H1 (cell line): ENCODE results near the gene WWP2. TPM values are rescaled to one million over a fixed set of nuclear protein-coding genes. Genes with fewer than 3 reads are reported as not detected.
"Not testable (repeated sequence)": the region's sequence is repeated elsewhere in the genome, so short reads cannot be mapped to it uniquely, and the experiment has no call there.

ENCODE experiments used
- CTCF ChIA-PET: fragments of 300-600 bp; sonication (Branson Sonifier 250); formaldehyde crosslinking; loops from one replicate; lab custom pipeline; 2021; ENCODE audit not compliant: partially characterized antibody; lab: Charles Lee
- POLR2A ChIA-PET: fragments of 300-600 bp; sonication (Branson Sonifier 250); formaldehyde crosslinking; loops from one replicate; lab custom pipeline; 2021; ENCODE audit warnings: inconsistent platforms; ENCODE audit not compliant: partially characterized antibody; lab: Charles Lee
- DNase-seq, 2 experiments: peaks; one replicate each; pipeline versions ENCODE4 v3.0.0 to v3.0.0-alpha.2; 2010 to 2022; ENCODE audit warnings: low spot score in 2 of 2, low read depth in 1 of 2, mixed read lengths in 1 of 2
- FAIRE-seq: peaks from 2 replicates; lab custom pipeline; 2011; peaks lifted over from hg19 to GRCh38; lab: Jason Lieb, UNC
- H2AFZ ChIP-seq: 2 replicates; pipeline ENCODE4 v1.8.1; 2012; ENCODE audit warnings: low read length, inconsistent platforms
- H2AK5ac ChIP-seq: 2 replicates; pipeline ENCODE4 v1.6.1; 2013; ENCODE audit warnings: low read depth, low read length
- H2BK120ac ChIP-seq: replicated peaks from 2 replicates; pipeline ENCODE3; 2013; ENCODE audit warnings: low read depth, low read length, inconsistent platforms
- H2BK12ac ChIP-seq: 2 replicates; pipeline ENCODE4 v1.6.1; 2013; ENCODE audit warnings: low read depth, low read length
- H2BK15ac ChIP-seq: 2 replicates; pipeline ENCODE4 v1.6.1; 2013; ENCODE audit warnings: low read length
- H2BK20ac ChIP-seq: 2 replicates; pipeline ENCODE4 v1.6.1; 2013; ENCODE audit warnings: low read length
- H2BK5ac ChIP-seq: 2 replicates; pipeline ENCODE4 v1.6.1; 2013; ENCODE audit warnings: low read depth, low read length
- H3K14ac ChIP-seq: 2 replicates; pipeline ENCODE4 v1.6.1; 2013; ENCODE audit warnings: inconsistent platforms; ENCODE audit not compliant: insufficient read length
- H3K18ac ChIP-seq: 2 replicates; pipeline ENCODE4 v1.6.1; 2013; ENCODE audit warnings: low read length; ENCODE audit errors: extremely low read depth
- H3K23ac ChIP-seq: 2 replicates; pipeline ENCODE4 v1.6.1; 2013; ENCODE audit warnings: inconsistent platforms; ENCODE audit not compliant: insufficient read length
- H3K23me2 ChIP-seq: 2 replicates; pipeline ENCODE4 v1.6.1; 2013; ENCODE audit warnings: low read depth, low read length
- H3K27ac ChIP-seq: 2 replicates; pipeline ENCODE4 v1.6.1; 2011; ENCODE audit warnings: low read depth, low read length, inconsistent platforms
- H3K27me3 ChIP-seq, 4 experiments: replicated peaks in 1 of 4; 1 replicate in 1 of 4; 2 replicates in 3 of 4; pipeline versions ENCODE4 v1.6.1 to v1.8.1; 2011 to 2013; ENCODE audit warnings: low read length in 3 of 4, mild to moderate bottlenecking in 3 of 4, inconsistent platforms in 2 of 4, mixed read lengths in 2 of 4, moderate library complexity in 1 of 4; ENCODE audit not compliant: control insufficient read depth in 3 of 4, insufficient read depth in 3 of 4; ENCODE audit errors: extremely low read depth in 1 of 4
- H3K36me3 ChIP-seq, 4 experiments: 2 replicates each; pipeline versions ENCODE4 v1.6.1 to v1.8.1; 2011 to 2013; ENCODE audit warnings: mild to moderate bottlenecking in 4 of 4, low read length in 3 of 4, moderate library complexity in 2 of 4, control low read depth in 1 of 4, inconsistent platforms in 1 of 4; ENCODE audit not compliant: insufficient read depth in 4 of 4, control insufficient read depth in 2 of 4
- H3K4ac ChIP-seq: replicated peaks from 2 replicates; pipeline ENCODE3; 2013; ENCODE audit warnings: low read length, low read depth, mixed read lengths, inconsistent platforms; ENCODE audit not compliant: insufficient read length
- H3K4me1 ChIP-seq, 4 experiments: replicated peaks in 1 of 4; 1 replicate in 1 of 4; 2 replicates in 3 of 4; pipeline versions ENCODE4 v1.6.1 to v1.8.1; 2011 to 2013; ENCODE audit warnings: low read length in 3 of 4, inconsistent platforms in 2 of 4, mixed read lengths in 1 of 4; ENCODE audit not compliant: insufficient read depth in 4 of 4, control insufficient read depth in 3 of 4
- H3K4me2 ChIP-seq, 2 experiments: 2 replicates each; pipeline versions ENCODE4 v1.6.1 to v1.8.1; 2011 to 2013; ENCODE audit warnings: low read depth in 2 of 2, low read length in 2 of 2, control low read depth in 1 of 2, inconsistent platforms in 1 of 2, mild to moderate bottlenecking in 1 of 2; ENCODE audit not compliant: insufficient read depth in 1 of 2
- H3K4me3 ChIP-seq, 4 experiments: fragments of 200-600, 300-600 bp in 1 of 4; sonication (generic), shearing (Covaris generic), sonication (Bioruptor Twin) in 1 of 4; 2 replicates each; pipeline versions ENCODE4 v1.5.1 to v1.8.1; 2011 to 2016; ENCODE audit warnings: low read length in 4 of 4, low read depth in 3 of 4, control low read depth in 2 of 4, inconsistent platforms in 2 of 4, mild to moderate bottlenecking in 2 of 4, mixed read lengths in 1 of 4, moderate library complexity in 1 of 4; ENCODE audit not compliant: insufficient read depth in 2 of 4; ENCODE audit errors: extremely low read depth in 1 of 4
- H3K56ac ChIP-seq: replicated peaks from 2 replicates; pipeline ENCODE3; 2013; ENCODE audit warnings: low read depth, mild to moderate bottlenecking, mixed read lengths, low read length, inconsistent platforms; ENCODE audit not compliant: insufficient read length
- H3K79me1 ChIP-seq: 2 replicates; pipeline ENCODE4 v1.6.1; 2013; ENCODE audit warnings: low read depth, low read length, control low read depth
- H3K79me2 ChIP-seq, 2 experiments: 2 replicates each; pipeline versions ENCODE4 v1.6.1 to v1.8.1; 2012 to 2013; ENCODE audit warnings: low read length in 2 of 2, mild to moderate bottlenecking in 2 of 2, inconsistent platforms in 1 of 2; ENCODE audit not compliant: insufficient read depth in 2 of 2, control insufficient read depth in 1 of 2
- H3K9ac ChIP-seq, 4 experiments: replicated peaks in 1 of 4; 1 replicate in 1 of 4; 2 replicates in 3 of 4; pipeline versions ENCODE4 v1.6.1 to v1.8.1; 2011 to 2013; ENCODE audit warnings: low read depth in 3 of 4, low read length in 3 of 4, control low read depth in 2 of 4, mild to moderate bottlenecking in 2 of 4, moderate library complexity in 2 of 4, inconsistent platforms in 1 of 4; ENCODE audit errors: extremely low read depth in 1 of 4
- H3K9me3 ChIP-seq, 2 experiments: 2 replicates each; pipeline versions ENCODE4 v1.6.1 to v1.8.1; 2012 to 2013; ENCODE audit warnings: mild to moderate bottlenecking in 2 of 2, moderate library complexity in 2 of 2, control low read depth in 1 of 2, inconsistent platforms in 1 of 2, low read depth in 1 of 2, low read length in 1 of 2, mixed read lengths in 1 of 2; ENCODE audit not compliant: insufficient read depth in 2 of 2
- H4K20me1 ChIP-seq, 2 experiments: replicated peaks in 1 of 2; 2 replicates each; pipeline versions ENCODE3 to v1.8.1; 2011 to 2013; ENCODE audit warnings: inconsistent platforms in 2 of 2, low read length in 2 of 2, mild to moderate bottlenecking in 1 of 2; ENCODE audit not compliant: insufficient read depth in 2 of 2, control insufficient read depth in 1 of 2
- H4K5ac ChIP-seq: 2 replicates; pipeline ENCODE4 v1.6.1; 2013; ENCODE audit warnings: low read length, low read depth, mixed read lengths, inconsistent platforms; ENCODE audit not compliant: insufficient read length
- H4K8ac ChIP-seq: 2 replicates; pipeline ENCODE4 v1.8.0; 2013; ENCODE audit warnings: mild to moderate bottlenecking, moderate library complexity, low read length, inconsistent platforms; ENCODE audit not compliant: insufficient read depth; ENCODE audit errors: extremely low read depth
- H4K91ac ChIP-seq: replicated peaks from 2 replicates; pipeline ENCODE3; 2013; ENCODE audit warnings: low read length, mixed read lengths, inconsistent platforms; ENCODE audit not compliant: insufficient read length
- WGBS, 2 experiments: shearing (Covaris generic) in 1 of 2; methylation state at CpG; one replicate each; pipeline versions ENCODE4 v1.1.6 to v1.1.7; 2013 to 2015; ENCODE audit warnings: low lambda C conversion rate in 2 of 2, mixed read lengths in 2 of 2, inconsistent platforms in 1 of 2, low coverage in 1 of 2, missing lambda C conversion rate in 1 of 2; ENCODE audit not compliant: insufficient replicate concordance in 2 of 2, insufficient coverage in 1 of 2, insufficient read length in 1 of 2; ENCODE audit errors: extremely low coverage in 1 of 2, missing lambda C conversion rate in 1 of 2; 5-methylcytosine and 5-hydroxymethylcytosine counted together
- polyA plus RNA-seq, 7 experiments: library from polyadenylated mRNA; depleted of rRNA in 3 of 7; stranded (reverse) in 5 of 7; unstranded in 2 of 7; fragments of >200 nt in 5 of 7; fragments of 200-250 nt in 2 of 7; gene quantifications; 1 replicate in 5 of 7; 2 replicates in 1 of 7; 4 replicates in 1 of 7; pipeline versions ENCODE4 v1.2.1 to v1.2.3, GENCODE V29; 2011 to 2013; ENCODE audit warnings: missing spikeins in 2 of 7, mixed read lengths in 2 of 7
- total RNA-seq: library from RNA; stranded (reverse); fragmentation: NEBNext Ultra II Directional; extraction: Animal tissue kit (Norgen Biotek cat#: 25700); gene quantifications from 2 replicates; pipeline ENCODE4 v1.2.1, GENCODE V29; 2021

WWP2 gene
- total and polyA plus RNA-seq, 2 of the 8 experiments (the other 6 are each of a cell fraction or from before 2014, with no cell fraction given), result 14.1 to 42.2 TPM

DNA sequence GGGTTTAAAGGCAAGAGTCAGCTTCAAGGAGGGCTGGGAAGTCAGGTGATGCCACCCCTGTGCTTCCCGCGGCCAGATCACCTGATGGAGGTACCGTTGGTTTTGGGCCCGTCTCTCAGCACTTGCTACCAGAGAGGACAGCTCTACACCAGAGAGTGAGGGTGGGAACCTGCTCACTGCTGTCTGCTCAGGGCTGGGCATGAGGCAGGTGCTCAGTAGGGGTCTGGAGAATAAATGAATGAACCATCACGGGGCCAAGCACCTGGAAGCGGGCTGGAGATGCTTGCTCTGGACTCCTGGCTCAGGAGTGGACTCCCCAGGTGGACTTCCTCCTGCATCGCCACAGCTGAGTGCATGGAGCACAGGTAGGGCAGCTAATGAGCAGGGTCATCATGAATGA, 210.0 kb downstream of the WWP2 start:
- H4K91ac ChIP-seq, H2AFZ ChIP-seq, POLR2A ChIA-PET, H4K20me1 ChIP-seq, H3K27ac ChIP-seq, H2BK12ac ChIP-seq, H3K79me2 ChIP-seq, H3K56ac ChIP-seq, H3K4me1 ChIP-seq, H3K9ac ChIP-seq, H3K9me3 ChIP-seq, H4K8ac ChIP-seq, H3K14ac ChIP-seq, H2BK20ac ChIP-seq, H3K4me3 ChIP-seq, H3K4ac ChIP-seq, H2BK15ac ChIP-seq, H3K18ac ChIP-seq, H2AK5ac ChIP-seq, H3K23me2 ChIP-seq, FAIRE-seq, H3K79me1 ChIP-seq, H3K27me3 ChIP-seq, H3K23ac ChIP-seq, H3K36me3 ChIP-seq, H2BK120ac ChIP-seq, H4K5ac ChIP-seq, DNase-seq, H2BK5ac ChIP-seq, H3K4me2 ChIP-seq: not testable (repeated sequence)
- CTCF ChIA-PET, result interaction anchor here (0.6 kb wide), 1 partner anchor 192 kb away, joined by 5 read pairs; no protein-coding TSS in a partner anchor
- WGBS, 2 experiments, result 89% methylated on average over 4 of the region's 7 CpGs; no CpG with 5 or more reads in 1 of the 2 experiments
